CD4-positive, alpha-beta memory T cell (primary cell): ENCODE data around the gene USP19. TPM values are rescaled to one million over a fixed set of nuclear protein-coding genes. Genes with fewer than 3 reads are reported as not detected.
A peak's percentile ranks its signal among the peaks of the same experiment; 100 is the strongest.

Experiments
- CTCF ChIA-PET: fragments of 350-600 bp; sonication (Branson Sonifier 250); formaldehyde crosslinking; loops from one replicate; lab custom pipeline; 2021; ENCODE audit warnings: inconsistent platforms; ENCODE audit not compliant: partially characterized antibody; lab: Charles Lee
- POLR2A ChIA-PET: fragments of 350-600 bp; sonication (Branson Sonifier 250); formaldehyde crosslinking; loops from one replicate; lab custom pipeline; 2021; ENCODE audit not compliant: partially characterized antibody; lab: Charles Lee
- DNase-seq, 5 donors: peaks; one replicate each; pipeline versions ENCODE4 v3.0.0 to v3.0.0-alpha.2; 2020 to 2022; ENCODE audit warnings: mixed read lengths in 1 of 5
- H3K27ac ChIP-seq: one replicate; pipeline ENCODE4 v1.7.0; 2013; ENCODE audit warnings: low read depth, low read length
- H3K27me3 ChIP-seq: 2 replicates; pipeline ENCODE4 v1.7.0; 2013; ENCODE audit warnings: mild to moderate bottlenecking, low read length, moderate library complexity; ENCODE audit not compliant: insufficient read depth
- H3K36me3 ChIP-seq: 2 replicates; pipeline ENCODE4 v1.7.0; 2013; ENCODE audit warnings: mild to moderate bottlenecking, low read length, moderate library complexity; ENCODE audit not compliant: insufficient read depth
- H3K4me1 ChIP-seq: 2 replicates; pipeline ENCODE4 v1.7.0; 2013; ENCODE audit warnings: mild to moderate bottlenecking, low read length, moderate library complexity; ENCODE audit not compliant: insufficient read depth
- H3K4me3 ChIP-seq, 2 donors: one replicate each; pipeline ENCODE4 v1.7.0; 2013; ENCODE audit warnings: low read length in 2 of 2, mild to moderate bottlenecking in 1 of 2
- H3K9me3 ChIP-seq, 2 donors: one replicate each; pipeline ENCODE4 v1.7.0; 2013; ENCODE audit warnings: low read length in 2 of 2, control low read depth in 1 of 2; ENCODE audit not compliant: control insufficient read depth in 1 of 2
- H3K27ac Mint-ChIP-seq, 7 donors: one replicate each; pipeline ENCODE4 v1.8.0; 2020 to 2021; ENCODE audit warnings: mixed read lengths in 7 of 7, mild to moderate bottlenecking in 6 of 7, inconsistent platforms in 3 of 7, moderate library complexity in 3 of 7
- H3K27me3 Mint-ChIP-seq, 2 donors: one replicate each; pipeline ENCODE4 v1.8.0; 2020 to 2021; ENCODE audit warnings: mixed read lengths in 2 of 2
- H3K36me3 Mint-ChIP-seq, 2 donors: one replicate each; pipeline ENCODE4 v1.8.0; 2020 to 2021; ENCODE audit warnings: mixed read lengths in 2 of 2, inconsistent platforms in 1 of 2, mild to moderate bottlenecking in 1 of 2
- H3K4me1 Mint-ChIP-seq, 4 donors: one replicate each; pipeline ENCODE4 v1.8.0; 2020 to 2021; ENCODE audit warnings: mixed read lengths in 4 of 4, mild to moderate bottlenecking in 1 of 4
- H3K4me3 Mint-ChIP-seq, 8 donors: one replicate each; pipeline ENCODE4 v1.8.0; 2020 to 2021; ENCODE audit warnings: mixed read lengths in 8 of 8, mild to moderate bottlenecking in 7 of 8, moderate library complexity in 6 of 8, inconsistent platforms in 3 of 8
- H3K9me3 Mint-ChIP-seq, 8 donors: one replicate each; pipeline ENCODE4 v1.8.0; 2020 to 2021; ENCODE audit warnings: mixed read lengths in 8 of 8, mild to moderate bottlenecking in 5 of 8, inconsistent platforms in 3 of 8, moderate library complexity in 1 of 8
- intact Hi-C: fragments of 100-400 bp; cut with micrococcal nuclease; formaldehyde crosslinking; loops from one replicate; pipeline ENCODE4 v1.15.1; 2023
- polyA plus RNA-seq, 2 donors: library from polyadenylated mRNA; unstranded; fragments of 300-500 nt; fragmentation: Illumina TruSeq; gene quantifications; one replicate each; pipeline ENCODE4 v1.2.3, GENCODE V29; 2021
- total RNA-seq, 2 experiments: library from RNA; stranded (reverse); gene quantifications; one replicate each; pipeline ENCODE4 v1.2.3, GENCODE V29; 2021

Gene USP19
- total and polyA plus RNA-seq, 4 experiments from 2014 or later: 24.9 to 105 (median 64.9) TPM

DNA sequence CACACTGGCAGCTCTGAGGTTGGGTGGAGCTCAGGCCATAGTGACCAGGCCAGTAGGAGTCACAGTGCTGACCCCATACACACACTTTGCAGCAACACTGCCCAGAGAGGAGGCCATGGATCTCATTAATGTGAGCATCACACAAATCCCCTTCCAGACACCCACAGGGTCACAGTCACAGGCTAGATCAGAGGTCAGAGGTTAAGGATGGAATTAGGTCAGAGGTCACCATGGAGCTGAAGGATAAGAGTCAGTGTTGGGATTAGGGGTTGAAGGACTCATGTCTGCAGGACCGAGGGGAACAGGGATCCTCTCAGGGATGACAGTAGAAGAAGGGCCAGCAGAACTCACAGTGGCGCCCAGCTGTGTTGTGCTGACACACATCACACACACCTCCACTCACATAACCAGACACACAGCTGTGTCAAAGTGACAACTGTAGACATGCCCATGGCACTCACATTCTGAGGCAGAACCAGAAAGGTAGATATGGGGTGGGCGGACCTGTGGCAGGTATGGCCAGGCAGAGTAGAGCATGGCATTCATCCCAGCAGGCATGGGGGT is 32.8 kb upstream of the USP19 start:
- Mint-ChIP-seq H3K27ac (peak overlapping the region in 3 of 7 donors; percentile 19 to 52 (median 19)), H3K27me3 (no peaks in the 10 kb centered on the region), H3K36me3 (peaks cover 0 to 1% of the 10 kb centered on the region in 2 donors), H3K4me1 (peaks cover 2 to 5% (median 4%) of the 10 kb centered on the region in 4 donors), H3K9me3 (no peaks in the 10 kb centered on the region), H3K4me3 (no peak overlapping the region)
- no peak overlapping the region for H3K27ac ChIP-seq
- H3K9me3 ChIP-seq: no peaks in the 10 kb centered on the region
- no peak for DNase-seq
- intact Hi-C loops: no loop called here
- H3K4me1 ChIP-seq: no peaks in the 10 kb centered on the region
- H3K27me3 ChIP-seq: no peaks in the 10 kb centered on the region
- no peaks in the 10 kb centered on the region for H3K36me3 ChIP-seq
- CTCF ChIA-PET: interaction anchor here (0.9 to 1.4 kb wide), 3 partner anchors 11 to 165 kb away, joined by 3 to 4 read pairs (median 4); partner anchors contain the start of gene P4HTM
- no peak overlapping the region for H3K4me3 ChIP-seq
- POLR2A ChIA-PET: interaction anchor here (0.6 to 1.1 kb wide), 2 partner anchors 10 to 673 kb away, joined by 3 to 4 read pairs; no protein-coding TSS in a partner anchor

DNA sequence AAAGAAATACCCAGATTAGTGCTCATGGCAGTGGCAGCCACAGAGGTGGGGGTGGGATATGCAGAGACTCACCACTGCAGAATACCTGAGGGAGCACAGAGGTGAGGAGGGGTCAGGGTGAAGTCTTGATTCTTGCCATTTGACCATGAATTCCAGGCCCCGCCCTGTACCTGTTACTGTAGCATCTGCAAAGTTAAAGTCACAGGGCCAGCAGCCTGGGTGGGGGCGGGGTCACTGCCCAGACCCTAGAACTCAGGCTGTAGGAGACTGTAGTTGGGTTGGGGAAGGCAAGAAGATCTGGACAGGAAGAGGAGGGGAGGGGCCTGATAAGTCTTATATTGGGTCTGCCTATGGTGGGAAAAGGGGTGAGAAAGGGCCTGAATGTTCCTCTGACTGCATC is 31.0 kb upstream of the USP19 start:
- Histone ChIP-seq H3K27ac (no peak overlapping the region), H3K4me3 (no peak overlapping the region), H3K4me1 (no peaks in the 10 kb centered on the region), H3K36me3 (no peaks in the 10 kb centered on the region), H3K27me3 (no peaks in the 10 kb centered on the region), H3K9me3 (no peaks in the 10 kb centered on the region)
- peak overlapping the region in 2 of 7 donors; percentile 18 to 61 for H3K27ac Mint-ChIP-seq
- H3K27me3 Mint-ChIP-seq: no peaks in the 10 kb centered on the region
- no peaks in the 10 kb centered on the region for H3K4me1 Mint-ChIP-seq
- no peak for DNase-seq
- ChIA-PET CTCF (no interaction called here), POLR2A (no interaction called here)
- H3K4me3 Mint-ChIP-seq: no peak overlapping the region
- intact Hi-C loops: no loop called here
- no peaks in the 10 kb centered on the region for H3K9me3 Mint-ChIP-seq
- no peaks in the 10 kb centered on the region for H3K36me3 Mint-ChIP-seq

DNA sequence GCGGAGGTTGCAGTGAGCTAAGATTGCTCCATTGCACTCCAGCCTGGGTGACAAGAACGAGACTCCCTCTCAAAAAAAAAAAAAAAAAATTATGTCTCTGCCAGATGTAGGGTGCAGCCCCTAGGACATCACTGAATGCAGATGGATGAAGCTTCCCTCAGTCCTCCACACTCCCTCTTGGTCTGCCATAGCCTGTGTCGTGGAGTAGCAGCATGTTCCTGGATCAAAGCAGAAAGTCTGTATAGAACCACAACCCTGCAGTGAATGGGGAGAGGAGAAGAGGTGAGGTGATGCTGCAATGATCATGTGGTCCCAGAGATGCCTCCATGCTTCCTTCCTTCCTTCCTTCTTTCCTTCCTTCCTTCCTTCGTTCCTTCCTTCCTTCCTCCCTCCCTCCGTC is 27.5 kb upstream of the USP19 start:
- peaks cover 0 to 4% (median 0%) of the 10 kb centered on the region in 8 donors for H3K9me3 Mint-ChIP-seq
- H3K4me1 ChIP-seq: no peaks in the 10 kb centered on the region
- no peaks in the 10 kb centered on the region for H3K27me3 ChIP-seq
- H3K4me3 ChIP-seq: no peak overlapping the region
- H3K27ac Mint-ChIP-seq: no peak overlapping the region
- H3K4me1 Mint-ChIP-seq: no peaks in the 10 kb centered on the region
- no peaks in the 10 kb centered on the region for H3K36me3 Mint-ChIP-seq
- no peaks in the 10 kb centered on the region for H3K9me3 ChIP-seq
- CTCF ChIA-PET: interaction anchor here (0.6 to 0.7 kb wide), 2 partner anchors 169 to 355 kb away, joined by 3 to 4 read pairs; no protein-coding TSS in a partner anchor
- intact Hi-C loops: no loop called here
- no peak overlapping the region for H3K27ac ChIP-seq
- no peaks in the 10 kb centered on the region for H3K27me3 Mint-ChIP-seq
- POLR2A ChIA-PET: no interaction called here
- no peaks in the 10 kb centered on the region for H3K36me3 ChIP-seq
- DNase-seq: no peak
- H3K4me3 Mint-ChIP-seq: peak overlapping the region in 1 of 8 donors; percentile 69

DNA sequence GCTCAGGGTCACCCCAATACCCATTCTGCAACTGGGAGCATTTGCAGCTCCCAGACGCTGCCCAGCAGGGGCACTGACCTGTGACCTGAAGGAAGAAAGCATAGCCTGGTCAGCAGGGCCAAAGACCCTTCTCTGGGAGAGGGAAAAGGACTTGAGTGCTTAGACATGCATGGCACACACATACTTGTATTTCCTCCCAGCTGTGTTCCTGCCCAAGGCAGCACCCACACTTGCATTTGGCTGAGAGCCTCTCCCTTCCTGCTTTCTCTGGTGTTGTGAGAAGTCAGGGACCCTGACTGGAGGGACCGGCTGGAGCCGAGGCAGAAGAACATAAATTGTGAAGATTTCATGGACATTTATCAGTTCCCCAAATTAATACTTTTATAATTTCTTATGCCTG is 19.5 kb upstream of the USP19 start:
- Histone ChIP-seq H3K4me3 (no peak overlapping the region), H3K36me3 (no peaks in the 10 kb centered on the region), H3K9me3 (no peaks in the 10 kb centered on the region), H3K27ac (no peak overlapping the region), H3K27me3 (no peaks in the 10 kb centered on the region), H3K4me1 (no peaks in the 10 kb centered on the region)
- H3K4me3 Mint-ChIP-seq: no peak overlapping the region
- peaks cover 0 to 16% (median 1%) of the 10 kb centered on the region in 8 donors for H3K9me3 Mint-ChIP-seq
- ChIA-PET POLR2A (no interaction called here), CTCF (no interaction called here)
- H3K4me1 Mint-ChIP-seq: no peaks in the 10 kb centered on the region
- peaks cover 8 to 13% of the 10 kb centered on the region in 2 donors for H3K27me3 Mint-ChIP-seq
- peaks cover 0 to 3% of the 10 kb centered on the region in 2 donors for H3K36me3 Mint-ChIP-seq
- DNase-seq: no peak
- no peak overlapping the region for H3K27ac Mint-ChIP-seq
- intact Hi-C loops: no loop called here

GRCh38 chr3:49135499-49135898 is 14.9 kb upstream of the USP19 start:
- no peaks in the 10 kb centered on the region for H3K9me3 ChIP-seq
- H3K36me3 ChIP-seq: no peaks in the 10 kb centered on the region
- Mint-ChIP-seq H3K27ac (no peak overlapping the region), H3K9me3 (no peaks in the 10 kb centered on the region), H3K27me3 (peaks cover 7 to 18% of the 10 kb centered on the region in 2 donors), H3K36me3 (no peaks in the 10 kb centered on the region), H3K4me1 (no peaks in the 10 kb centered on the region), H3K4me3 (no peak overlapping the region)
- no peak overlapping the region for H3K27ac ChIP-seq
- DNase-seq: no peak
- H3K4me1 ChIP-seq: no peaks in the 10 kb centered on the region
- CTCF ChIA-PET: no interaction called here
- H3K27me3 ChIP-seq: no peaks in the 10 kb centered on the region
- H3K4me3 ChIP-seq: no peak overlapping the region
- intact Hi-C loops: no loop called here
- POLR2A ChIA-PET: no interaction called here

- Mint-ChIP-seq H3K4me1 (no peaks in the 10 kb centered on the region), H3K36me3 (no peaks in the 10 kb centered on the region), H3K4me3 (no peak overlapping the region), H3K9me3 (no peaks in the 10 kb centered on the region), H3K27ac (no peak overlapping the region), H3K27me3 (peaks cover 7 to 18% of the 10 kb centered on the region in 2 donors)
- H3K4me3 ChIP-seq: no peak overlapping the region
- H3K27me3 ChIP-seq: no peaks in the 10 kb centered on the region
- POLR2A ChIA-PET: no interaction called here
- H3K4me1 ChIP-seq: no peaks in the 10 kb centered on the region
- no peak for DNase-seq
- CTCF ChIA-PET: no interaction called here
- intact Hi-C loops: no loop called here
- H3K27ac ChIP-seq: no peak overlapping the region
- no peaks in the 10 kb centered on the region for H3K36me3 ChIP-seq
- H3K9me3 ChIP-seq: no peaks in the 10 kb centered on the region
Measured at GRCh38 chr3:49134471-49135265, 14.0 kb upstream of the USP19 start.

- H3K4me1 ChIP-seq: no peaks in the 10 kb centered on the region
- Mint-ChIP-seq H3K27me3 (peaks cover 5 to 18% of the 10 kb centered on the region in 2 donors), H3K4me1 (no peaks in the 10 kb centered on the region), H3K27ac (no peak overlapping the region), H3K4me3 (no peak overlapping the region), H3K9me3 (no peaks in the 10 kb centered on the region), H3K36me3 (no peaks in the 10 kb centered on the region)
- no peak overlapping the region for H3K4me3 ChIP-seq
- no peaks in the 10 kb centered on the region for H3K36me3 ChIP-seq
- CTCF ChIA-PET: no interaction called here
- H3K27me3 ChIP-seq: no peaks in the 10 kb centered on the region
- intact Hi-C loops: no loop called here
- POLR2A ChIA-PET: interaction anchor here (1.8 kb wide), 1 partner anchor 12 kb away, joined by 6 read pairs; the partner anchor contains the start of gene USP19
- DNase-seq: no peak
- H3K9me3 ChIP-seq: no peaks in the 10 kb centered on the region
- H3K27ac ChIP-seq: no peak overlapping the region
Measured at GRCh38 chr3:49133226-49133951, 12.8 kb upstream of the USP19 start.
